T-helper 1 cell (primary cell): ENCODE results near the gene UNC80.

ENCODE experiments used
- DNase-seq, 5 donors: peaks; one replicate each; pipeline ENCODE4 v3.0.0-alpha.2; 2012 to 2020

The UNC80 gene

DNA sequence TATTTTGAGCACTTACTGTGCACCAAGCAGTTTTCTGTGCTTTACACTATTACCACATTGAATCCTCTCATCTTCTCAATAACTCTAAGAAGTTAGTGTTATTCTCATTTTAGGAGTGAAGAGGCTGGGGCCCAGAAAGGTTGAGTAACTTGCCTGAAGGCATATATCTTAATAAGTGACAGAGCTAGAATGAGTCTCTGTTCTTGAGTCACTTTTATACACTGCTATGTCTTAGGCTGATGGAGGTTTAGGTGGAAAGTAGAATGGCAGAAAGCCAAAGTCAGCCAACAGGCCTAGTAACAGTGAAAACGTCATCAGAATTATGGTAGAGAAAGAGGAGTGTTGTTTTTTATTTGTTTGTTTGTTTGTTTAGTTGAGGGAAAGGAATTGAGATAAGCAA lies 202.9 kb downstream of the UNC80 start:
- no peak for DNase-seq

DNA sequence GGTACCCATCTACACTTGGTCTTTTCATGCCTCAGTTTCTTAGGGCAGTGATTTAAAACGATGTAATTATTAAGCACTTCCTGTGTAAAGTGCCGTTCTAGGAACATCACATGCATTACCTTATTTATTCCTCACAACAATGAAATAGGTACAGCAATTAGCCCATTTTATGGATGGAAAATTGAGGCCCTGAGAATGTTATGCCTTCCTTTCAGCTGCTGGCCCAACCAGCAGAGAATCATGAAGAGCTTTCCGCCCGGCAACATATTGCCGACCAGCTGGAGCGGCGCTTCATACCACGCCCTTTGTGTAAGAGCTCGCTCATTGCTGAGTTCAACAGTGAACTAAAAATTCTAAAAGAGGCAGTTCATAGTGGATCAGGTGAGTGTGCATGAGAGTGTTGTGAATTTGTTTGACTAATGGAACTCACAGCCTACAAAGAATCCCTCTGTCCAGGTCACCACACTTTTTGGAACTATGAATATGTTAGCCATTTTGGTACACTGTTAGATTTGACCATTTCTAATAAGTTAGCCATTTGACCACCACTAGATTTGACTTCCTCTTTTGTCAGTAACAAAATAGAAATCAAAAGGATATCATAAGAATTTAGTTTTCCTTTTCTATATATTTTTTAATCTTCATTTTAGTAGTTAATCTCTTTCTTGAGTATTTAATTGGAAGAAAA lies 205.2 kb downstream of the UNC80 start:
- DNase-seq: no peak

DNA sequence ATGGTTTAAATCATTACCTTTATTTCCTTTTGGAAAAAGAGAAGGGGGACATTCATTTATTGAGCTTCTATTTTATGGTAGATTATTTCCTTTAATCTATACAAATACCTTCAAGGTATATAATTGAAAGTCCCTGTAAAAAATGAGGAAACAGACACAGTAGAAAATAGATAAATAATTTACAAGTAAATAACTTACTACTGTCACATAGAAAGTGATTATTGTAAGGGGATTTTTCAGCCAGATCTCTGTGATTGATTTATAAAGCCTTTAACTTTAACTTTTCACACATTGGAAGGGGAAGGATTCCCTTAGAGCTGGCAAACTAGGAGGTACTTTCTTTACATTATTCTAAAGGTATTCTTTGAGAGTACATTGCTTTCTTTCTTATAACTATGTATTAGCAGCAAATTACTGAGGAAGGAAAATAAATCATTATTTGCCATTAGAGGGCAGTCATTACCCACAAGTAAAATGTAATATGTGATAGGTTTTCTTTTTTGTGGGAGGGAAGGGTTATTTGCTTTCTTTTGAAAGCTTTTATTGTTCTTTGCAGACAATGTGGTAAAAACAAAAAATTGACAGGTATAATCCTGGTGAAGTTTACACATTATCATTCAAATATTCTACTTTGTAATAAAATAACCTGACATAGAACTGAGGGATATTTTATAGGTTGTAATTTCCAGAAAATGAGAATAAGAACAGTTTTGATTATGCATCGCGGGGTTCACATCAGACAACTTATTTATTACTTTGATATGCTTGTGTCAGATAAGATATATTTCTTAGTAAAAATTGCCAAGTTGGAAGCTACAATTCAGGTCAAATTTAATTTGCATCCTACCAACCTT lies 206.0 kb downstream of the UNC80 start:
- peak in 1 of 5 donors; percentile 3 for DNase-seq

DNA sequence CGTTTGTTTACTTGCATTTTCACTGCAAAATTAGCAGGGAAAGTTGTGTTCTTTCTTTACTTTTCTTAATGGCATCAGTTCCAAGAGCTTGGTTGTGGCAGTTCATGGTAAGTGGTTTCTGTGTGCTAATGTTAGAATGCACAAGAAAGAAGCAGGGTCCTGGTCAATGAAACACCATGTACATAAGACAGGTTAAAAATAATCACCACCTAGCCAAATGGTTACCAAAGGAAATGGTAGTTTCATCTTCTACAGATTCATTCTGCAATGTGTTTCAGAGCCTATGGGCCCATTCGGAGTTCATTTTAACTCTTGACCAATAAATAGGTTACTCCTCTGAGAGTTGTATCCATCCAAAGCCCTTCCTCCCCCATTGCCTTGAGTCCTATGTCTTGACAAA lies 212.7 kb downstream of the UNC80 start:
- DNase-seq: no peak

DNA sequence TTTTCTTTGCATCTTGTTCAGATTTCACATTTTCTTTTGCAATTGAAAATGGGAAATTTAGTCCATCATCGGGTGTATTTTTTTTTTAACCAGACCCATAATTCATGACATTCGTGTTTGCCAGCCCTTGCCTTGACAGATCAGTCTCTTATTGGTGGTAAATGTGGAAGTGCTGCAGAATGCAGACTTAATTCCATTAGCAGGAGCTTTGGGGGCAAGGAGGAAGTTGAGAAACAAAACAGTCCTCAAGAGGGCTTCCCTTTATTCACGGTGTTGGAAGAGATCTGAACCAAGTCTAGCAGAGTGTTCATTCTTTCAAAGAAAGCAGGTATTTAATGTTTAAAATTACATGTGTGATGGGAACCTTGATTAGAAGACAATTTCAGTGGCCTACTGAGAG lies 214.2 kb downstream of the UNC80 start:
- DNase-seq: no peak

DNA sequence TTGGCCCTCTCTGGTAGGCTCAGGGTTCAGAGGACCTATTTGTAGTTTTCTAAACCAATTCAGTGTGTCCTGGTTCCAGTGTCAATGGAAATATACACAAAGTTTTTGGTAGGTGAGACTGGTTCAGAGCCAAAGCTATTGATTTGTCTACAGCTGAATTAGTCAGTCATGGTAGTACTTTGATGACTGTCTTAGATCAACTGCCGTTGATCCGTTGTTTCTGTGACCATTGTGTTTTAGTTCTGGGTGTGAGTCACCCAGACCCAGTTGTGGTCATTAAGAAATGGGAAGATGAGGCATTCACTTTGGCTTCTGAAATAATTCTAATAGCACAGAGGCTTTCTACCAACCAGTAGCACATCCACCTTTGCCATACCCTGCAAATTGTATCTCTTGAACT lies 214.8 kb downstream of the UNC80 start:
- DNase-seq: no peak

DNA sequence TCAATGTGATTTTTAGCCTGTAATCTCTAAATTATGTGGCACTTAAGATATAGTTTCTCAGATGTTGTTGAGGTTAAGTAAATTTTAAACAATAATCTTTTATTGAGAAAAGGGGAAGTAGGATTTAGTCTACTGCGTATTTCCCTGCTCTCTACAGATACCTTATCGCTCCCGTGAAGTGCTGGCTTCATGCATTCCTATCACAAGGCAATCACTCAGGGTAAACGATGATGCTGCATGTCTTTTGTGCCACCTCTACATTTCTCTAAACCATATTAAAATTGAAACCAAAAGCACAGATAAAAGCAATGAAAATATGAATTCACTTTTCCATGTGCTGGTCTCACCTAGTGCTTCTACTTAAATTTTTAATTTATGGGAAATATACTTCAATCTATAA lies 216.4 kb downstream of the UNC80 start:
- DNase-seq: no peak

DNA sequence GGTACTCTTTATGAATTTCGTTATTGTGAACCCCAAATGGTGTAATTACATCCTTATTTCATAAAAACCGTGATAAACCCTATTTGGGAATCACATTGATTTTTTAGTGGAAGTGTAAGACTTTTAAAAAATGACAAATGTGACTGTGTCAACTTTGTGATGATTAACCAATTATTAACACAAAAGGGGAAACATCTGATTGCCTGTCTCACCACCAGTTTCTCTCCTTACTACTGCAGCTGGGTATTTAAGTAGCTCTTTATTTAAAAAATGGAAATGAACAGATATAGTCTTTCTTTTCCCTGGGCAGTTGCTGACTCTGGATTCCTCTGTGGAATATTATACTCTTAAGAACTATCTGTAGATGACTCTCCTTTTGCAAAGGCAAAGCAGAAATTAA lies 219.2 kb downstream of the UNC80 start:
- DNase-seq: no peak

DNA sequence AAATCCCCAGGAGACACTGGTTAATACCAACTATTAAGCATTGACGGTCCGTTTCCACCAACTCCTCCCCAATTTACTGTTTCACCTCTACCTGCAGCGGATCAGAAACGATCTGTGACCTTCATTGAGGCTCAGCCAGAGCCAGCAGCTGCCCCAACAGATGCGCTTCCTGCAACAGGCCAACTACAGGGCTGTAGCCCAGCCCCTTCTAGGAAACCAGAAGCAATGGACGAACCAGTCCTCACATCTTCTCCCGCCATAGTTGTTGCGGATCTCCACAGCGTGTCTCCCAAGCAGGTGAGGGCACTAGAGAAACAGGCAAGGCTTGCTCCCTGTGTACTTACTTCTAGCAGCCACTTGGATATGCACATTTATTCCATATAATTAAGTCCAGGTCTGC lies 222.3 kb downstream of the UNC80 start:
- no peak for DNase-seq

DNA sequence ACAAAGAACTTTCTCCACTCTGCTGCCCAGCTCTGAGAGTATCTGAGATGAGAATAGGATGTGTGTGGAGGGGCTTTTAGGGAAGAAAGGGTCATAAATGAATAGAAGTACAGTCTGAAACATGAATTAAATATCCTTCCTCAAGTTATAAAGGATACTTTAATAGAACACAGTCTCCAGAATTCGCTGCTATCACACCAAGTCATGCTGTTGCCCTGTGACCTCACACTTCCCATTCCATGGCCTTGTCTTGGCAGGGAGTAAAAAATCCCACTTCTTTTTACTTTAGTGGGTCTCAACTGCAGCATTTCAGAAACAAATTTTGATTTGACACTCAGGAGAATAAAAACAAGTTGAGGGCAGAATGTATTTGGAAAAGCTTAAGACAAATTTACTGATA lies 227.0 kb downstream of the UNC80 start:
- DNase-seq: no peak

DNA sequence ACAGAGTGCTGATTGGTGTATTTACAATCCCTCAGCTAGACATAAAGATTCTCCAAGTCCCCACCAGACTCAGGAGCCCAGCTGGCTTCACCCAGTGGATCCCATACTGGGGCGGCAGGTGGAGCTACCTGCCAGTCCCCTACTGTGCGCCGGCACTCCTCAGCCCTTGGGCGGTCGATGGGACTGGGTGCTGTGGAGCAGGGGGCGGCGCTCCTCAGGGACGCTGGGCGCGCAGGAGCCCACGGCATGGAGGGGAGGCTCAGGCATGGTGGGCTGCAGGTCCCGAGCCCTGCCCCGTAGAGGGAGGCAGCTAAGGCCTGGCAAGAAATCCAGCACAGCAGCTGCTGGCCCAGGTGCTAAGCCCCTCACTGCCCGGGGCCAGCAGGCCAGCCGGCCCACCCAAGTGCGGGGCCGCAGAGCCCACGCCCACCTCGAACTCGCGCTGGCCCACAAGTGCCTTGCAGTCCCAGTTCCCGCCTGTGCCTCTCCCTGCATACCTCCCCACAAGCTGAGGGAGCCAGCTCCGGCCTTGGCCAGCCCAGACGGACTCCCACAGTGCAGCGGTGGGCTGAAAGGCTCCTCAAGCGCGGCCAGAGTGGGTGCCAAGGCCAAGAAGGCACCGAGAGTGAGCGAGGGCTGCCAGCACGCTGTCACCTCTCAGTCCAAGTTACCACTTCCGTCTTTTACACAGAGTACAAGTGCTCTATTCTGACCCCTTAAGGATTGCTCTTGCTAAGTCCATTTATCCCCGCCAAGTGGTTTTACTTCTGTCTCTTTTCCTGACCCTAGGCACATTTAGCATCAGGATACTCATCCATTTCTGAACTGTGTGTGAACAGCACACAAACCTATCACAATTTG lies 229.1 kb downstream of the UNC80 start:
- DNase-seq: no peak

DNA sequence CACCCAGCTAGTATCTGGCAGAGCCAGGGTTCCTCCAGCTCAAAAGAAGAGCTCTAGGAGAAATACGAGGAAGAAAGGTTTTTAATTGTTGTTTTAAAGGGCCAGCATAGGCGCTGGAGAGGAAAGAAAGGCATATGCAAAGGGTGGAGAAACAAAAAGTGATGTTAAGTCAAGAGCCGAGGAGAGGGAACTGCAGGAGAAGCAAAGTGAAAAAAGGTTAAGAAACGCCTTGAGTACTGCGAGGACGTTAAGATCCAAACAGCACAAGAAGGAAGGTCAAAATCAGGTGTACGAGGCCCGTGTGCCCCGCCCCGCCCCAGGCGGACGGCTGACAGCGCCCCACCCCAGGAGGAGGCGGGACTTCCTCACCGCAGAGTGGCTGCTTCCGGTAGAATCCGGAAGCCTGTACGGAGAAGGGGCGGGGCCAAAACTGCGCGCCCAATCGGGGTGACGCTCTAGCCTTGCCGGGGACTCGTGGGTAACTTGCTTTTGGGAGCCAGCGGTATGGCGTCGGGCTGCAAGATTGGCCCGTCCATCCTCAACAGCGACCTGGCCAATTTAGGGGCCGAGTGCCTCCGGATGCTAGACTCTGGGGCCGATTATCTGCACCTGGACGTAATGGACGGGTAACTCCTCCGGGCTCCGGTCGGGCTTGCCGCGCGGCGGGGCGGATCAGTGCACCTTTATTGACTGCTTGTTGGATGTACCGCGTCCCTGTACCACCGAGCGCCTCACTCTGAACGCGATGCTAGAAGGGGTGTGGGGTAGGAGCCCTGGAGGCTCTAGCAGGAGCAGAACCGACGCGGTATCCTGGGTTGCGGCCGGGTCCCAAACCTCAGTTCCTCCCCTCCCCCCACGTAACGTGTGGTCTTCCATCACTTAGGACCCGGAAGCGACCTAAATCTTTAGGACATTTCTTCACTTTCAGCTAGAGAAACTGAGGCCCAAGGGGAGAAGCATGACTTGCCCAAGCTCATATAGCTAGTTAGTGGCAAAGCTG lies 230.8 kb downstream of the UNC80 start, which contains the start of gene RPE:
TSS of gene RPE (plus strand) at position 481 of the 1,000 bp plus-strand sequence. CDS start at position 505, 24 bp downstream.
- DNase-seq: peak; percentile 93 to 97 (median 96)

DNA sequence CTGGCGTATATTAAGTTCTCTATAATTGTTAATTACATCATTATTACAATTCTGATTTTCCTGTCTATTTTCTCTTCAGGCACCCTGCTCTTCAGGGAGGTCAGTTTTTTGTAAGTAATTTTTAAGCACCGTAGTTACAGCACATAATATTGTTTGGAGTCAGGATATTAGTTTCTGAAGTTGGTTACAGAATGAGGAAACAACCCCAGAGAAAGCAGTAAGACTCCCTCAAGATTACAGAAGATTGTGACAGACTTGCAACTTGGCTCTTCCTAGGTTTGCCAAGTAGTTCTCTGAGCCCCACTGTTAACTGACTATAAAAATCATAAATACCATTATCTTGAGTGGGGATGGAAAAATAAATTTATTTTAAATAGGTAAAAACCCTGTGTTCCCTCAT lies 231.7 kb downstream of the UNC80 start:
- DNase-seq: no peak

DNA sequence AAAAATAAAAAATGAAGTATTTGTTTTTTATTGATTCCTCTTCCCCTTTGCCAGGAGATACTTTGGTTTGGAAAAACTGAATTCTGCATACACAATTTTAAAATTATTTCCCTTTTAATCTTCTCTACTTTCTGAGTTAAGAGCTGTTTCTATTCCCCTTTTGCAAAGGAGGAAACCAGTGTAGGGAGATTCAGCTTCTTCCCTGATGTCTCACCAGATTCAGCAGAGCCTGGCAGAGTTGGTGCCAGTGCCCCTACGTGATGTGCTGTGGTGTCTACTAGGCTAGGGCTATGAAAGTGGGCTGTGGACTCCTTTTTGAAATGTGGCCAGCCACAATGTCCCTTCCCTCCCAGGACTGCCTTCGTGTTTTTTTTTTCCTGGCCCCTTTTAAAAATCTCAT lies 233.2 kb downstream of the UNC80 start:
- DNase-seq: no peak

DNA sequence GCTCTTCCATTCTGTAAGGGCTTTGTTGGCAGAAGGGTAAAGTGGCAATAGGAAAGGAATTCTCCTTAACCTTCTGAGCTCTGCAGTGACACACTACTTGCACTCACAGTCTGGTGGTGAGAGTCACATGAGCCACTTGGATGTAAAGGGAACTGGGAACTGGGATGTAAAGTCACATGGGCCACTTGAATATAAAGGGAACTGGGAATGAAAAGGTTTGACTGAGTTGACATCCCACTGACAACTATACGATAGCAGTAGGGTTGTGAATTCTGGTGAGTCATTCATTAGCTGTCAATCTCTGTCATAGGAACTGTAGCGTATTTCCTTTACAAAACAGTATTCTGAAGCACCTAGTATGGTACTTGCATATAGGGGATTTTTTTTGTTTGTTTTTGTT lies 236.3 kb downstream of the UNC80 start:
- no peak for DNase-seq

DNA sequence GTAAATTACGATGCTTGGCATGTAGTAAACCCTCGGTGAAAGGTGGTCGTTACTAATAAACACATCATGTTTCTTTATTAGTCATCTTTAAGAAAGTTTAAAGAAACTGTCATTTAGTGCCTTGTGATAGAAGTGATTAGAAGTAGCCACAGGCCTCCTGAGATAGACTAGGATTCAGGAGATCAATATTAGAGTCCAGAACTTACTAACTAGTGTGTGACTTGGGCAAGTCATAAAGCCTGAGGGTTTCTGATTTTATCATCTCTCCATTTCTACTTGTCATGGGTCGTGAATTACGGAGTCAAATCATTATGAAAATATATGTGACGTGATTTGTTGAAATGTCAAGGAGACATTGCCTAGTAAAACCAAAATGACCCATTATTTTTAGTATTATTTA lies 237.5 kb downstream of the UNC80 start:
- DNase-seq: no peak

DNA sequence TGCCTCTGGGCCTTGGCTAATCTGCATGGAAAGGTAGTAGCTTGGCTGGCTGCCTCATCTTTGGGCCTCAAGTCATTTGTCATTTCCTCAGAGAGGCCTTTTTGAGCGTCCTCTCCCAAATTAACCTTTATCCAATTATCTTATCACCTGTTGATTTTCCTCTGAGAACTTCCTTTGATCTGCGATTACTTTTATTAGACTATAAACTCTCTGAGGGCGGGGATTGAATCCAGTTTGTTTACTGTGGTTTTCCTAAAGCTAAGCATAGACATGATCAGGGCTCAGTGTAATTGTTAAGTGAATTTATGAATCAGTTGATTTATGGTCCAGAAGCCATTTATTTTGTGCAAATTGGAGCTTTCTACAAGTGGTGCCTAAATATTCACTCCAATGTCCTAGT lies 238.3 kb downstream of the UNC80 start:
- no peak for DNase-seq

DNA sequence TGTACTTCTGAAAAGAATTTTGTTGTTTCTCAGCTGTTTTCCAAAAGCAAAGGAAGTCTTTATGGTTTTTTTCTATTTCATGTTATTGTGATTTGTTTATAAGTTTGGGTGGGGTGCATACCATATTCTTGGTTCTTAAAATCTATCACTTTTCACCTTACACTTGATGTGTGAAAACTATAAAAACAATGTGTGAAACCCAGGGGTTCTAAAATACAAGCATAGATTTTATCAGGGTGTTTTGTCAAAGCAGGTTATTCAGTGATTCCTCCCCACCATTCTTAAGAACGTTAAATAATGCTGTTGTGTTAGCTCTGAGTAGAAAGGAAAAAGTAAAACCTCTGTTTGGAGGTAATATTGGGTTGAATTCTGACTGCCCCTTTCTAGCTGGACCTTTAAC lies 248.5 kb downstream of the UNC80 start:
- no peak for DNase-seq

DNA sequence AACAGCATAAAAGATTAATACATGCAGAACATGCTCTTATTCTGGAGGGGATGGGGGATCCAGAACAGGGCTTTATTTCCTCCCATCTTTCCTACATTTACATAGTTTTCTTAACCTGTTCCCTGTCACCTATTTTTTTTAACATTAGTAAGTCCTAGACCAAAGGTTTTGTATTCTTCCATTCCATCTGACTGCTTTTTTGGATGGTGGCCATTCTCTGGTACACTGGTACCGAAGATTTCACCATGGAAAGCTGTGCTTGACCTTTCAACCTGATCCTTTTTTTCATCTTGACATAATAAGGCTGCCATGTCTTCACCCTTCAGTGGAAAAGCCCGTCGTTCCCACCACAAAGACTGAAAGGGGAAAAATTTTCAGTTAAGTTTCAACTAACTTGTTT lies 251.2 kb downstream of the UNC80 start:
- DNase-seq: no peak

DNA sequence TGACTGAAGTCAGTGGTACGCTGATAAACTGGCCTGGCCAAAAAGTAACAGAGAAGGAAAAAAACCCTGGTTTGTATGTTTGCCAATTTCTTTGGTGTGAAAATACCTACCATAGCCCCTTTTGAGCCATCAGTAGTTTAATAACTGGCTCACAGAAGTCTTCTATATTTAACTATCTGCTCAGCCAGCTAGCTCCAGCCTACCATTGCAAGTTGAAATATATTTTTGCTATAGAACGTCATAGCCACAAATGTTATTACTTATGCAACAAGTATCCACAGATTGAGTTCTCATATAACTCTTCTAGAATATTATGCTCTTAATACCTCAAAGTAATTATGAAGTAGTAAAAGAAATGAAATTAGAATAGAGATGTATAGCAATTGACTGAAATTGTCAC lies 256.0 kb downstream of the UNC80 start:
- no peak for DNase-seq

DNA sequence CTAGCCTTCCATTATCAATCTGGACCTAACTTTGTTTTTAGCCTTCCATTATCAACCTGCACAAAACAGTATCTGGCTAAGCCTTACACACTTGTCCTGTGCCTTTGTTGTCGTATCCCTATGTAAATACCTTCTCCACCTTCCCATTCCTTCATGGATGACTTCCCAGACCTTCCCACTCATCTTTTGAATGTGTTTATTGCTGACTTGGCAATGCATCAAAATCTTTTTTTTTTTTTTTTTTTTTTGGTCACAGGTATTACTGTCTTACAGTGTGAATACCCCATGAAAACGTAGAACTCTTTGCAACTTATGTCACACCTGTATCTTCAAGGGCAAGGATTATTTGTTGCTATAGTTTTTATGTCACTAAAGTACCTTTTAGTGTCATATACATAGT lies 256.5 kb downstream of the UNC80 start:
- no peak for DNase-seq

DNA sequence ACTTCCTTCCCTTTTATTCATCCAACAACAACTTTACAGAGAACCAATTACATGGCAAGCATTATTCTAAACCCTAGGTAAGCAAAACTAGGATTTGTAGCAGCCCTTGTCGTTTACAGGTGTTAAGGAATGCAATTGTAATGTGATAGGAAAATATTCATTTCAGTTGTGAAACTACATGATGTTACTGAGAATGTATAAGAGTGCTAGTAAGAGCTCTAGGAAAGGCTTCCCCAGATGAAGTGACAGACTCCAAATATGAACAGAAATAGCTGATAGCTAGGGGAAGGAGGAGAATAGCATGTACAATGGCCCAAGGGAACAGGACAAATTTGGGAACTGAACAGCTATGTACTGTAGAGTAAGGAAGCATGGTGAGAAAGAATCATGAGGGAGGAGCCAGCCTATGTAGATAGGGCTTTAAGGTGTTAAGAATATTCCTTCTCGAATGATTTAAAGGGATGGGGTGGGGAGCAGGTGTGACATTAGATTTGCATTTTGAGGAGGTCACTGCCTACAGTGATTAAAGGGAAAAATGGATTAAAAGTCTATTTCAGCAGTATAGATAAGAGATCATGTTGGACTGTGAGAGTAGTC lies 262.6 kb downstream of the UNC80 start:
- DNase-seq: no peak
